HK-2 (cell line): Measurements from ENCODE around the gene SIPA1L3.
"Not testable (repeated sequence)": the region's sequence is repeated elsewhere in the genome, so short reads cannot be mapped to it uniquely, and the experiment has no call there.

ENCODE experiments used
- DNase-seq: peaks from one replicate; pipeline ENCODE4 v3.0.0-alpha.2; 2018; ENCODE audit not compliant: unreplicated experiment

SIPA1L3 gene

GRCh38 chr19:37906869-37907734 lies at the start of gene SIPA1L3:
TSS of gene SIPA1L3 (plus strand) at chr19:37907208. CDS start at chr19:38081566, 174,358 bp downstream.
- peak; percentile 96 for DNase-seq

- no peak for DNase-seq
Observed at GRCh38 chr19:37864501-37864900, 42.5 kb upstream of the SIPA1L3 start.

GRCh38 chr19:37865930-37866329 lies 41.1 kb upstream of the SIPA1L3 start:
- DNase-seq, result not testable (repeated sequence)

GRCh38 chr19:37867831-37868230 lies 39.2 kb upstream of the SIPA1L3 start:
- DNase-seq, result no peak

- DNase-seq, result no peak
Observed at GRCh38 chr19:37869766-37870340, 37.2 kb upstream of the SIPA1L3 start.

GRCh38 chr19:37872383-37872782 lies 34.6 kb upstream of the SIPA1L3 start:
- DNase-seq, result no peak

GRCh38 chr19:37874784-37875183 lies 32.2 kb upstream of the SIPA1L3 start:
- no peak for DNase-seq

- DNase-seq, result no peak
Observed at GRCh38 chr19:37876032-37876431, 31.0 kb upstream of the SIPA1L3 start.

- no peak for DNase-seq
Observed at GRCh38 chr19:37877147-37877546, 29.9 kb upstream of the SIPA1L3 start.

GRCh38 chr19:37885392-37885791 lies 21.6 kb upstream of the SIPA1L3 start:
- no peak for DNase-seq

GRCh38 chr19:37886571-37886970 lies 20.4 kb upstream of the SIPA1L3 start:
- no peak for DNase-seq

- DNase-seq, result no peak
Observed at GRCh38 chr19:37893845-37894575, 13.0 kb upstream of the SIPA1L3 start.

GRCh38 chr19:37896180-37896579 lies 10.8 kb upstream of the SIPA1L3 start:
- DNase-seq, result no peak

GRCh38 chr19:37899453-37899852 lies 7.6 kb upstream of the SIPA1L3 start:
- DNase-seq, result no peak

GRCh38 chr19:37899966-37900365 lies 7.0 kb upstream of the SIPA1L3 start:
- DNase-seq, result no peak

- DNase-seq, result peak; percentile 78
Observed at GRCh38 chr19:37902668-37903067, 4.3 kb upstream of the SIPA1L3 start.

GRCh38 chr19:37903096-37903495 lies 3.9 kb upstream of the SIPA1L3 start:
- DNase-seq, result no peak

- DNase-seq, result no peak
Observed at GRCh38 chr19:37905946-37906868, 801 bp upstream of the SIPA1L3 start, which contains the start of gene WDR87. TSS of gene WDR87 (minus strand) at chr19:37906594. CDS start at chr19:37898239, 8,355 bp downstream.

- DNase-seq, result no peak
Observed at GRCh38 chr19:37907735-37908455, 887 bp downstream of the SIPA1L3 start.

GRCh38 chr19:37909661-37910199 lies 2.7 kb downstream of the SIPA1L3 start:
- DNase-seq, result no peak
